HEK293 (cell line): ENCODE measurements around the gene DBH.

Source experiments
- CTCF ChIA-PET: fragments of 350-600 bp; formaldehyde crosslinking; extraction: SDS; loops from one replicate; lab custom pipeline; 2021; ENCODE audit warnings: antibody characterized with exemption; lab: Yijun Ruan, JAX
- POLR2A ChIA-PET: fragments of 300-600 bp; formaldehyde crosslinking; extraction: SDS; loops from one replicate; lab custom pipeline; 2020; ENCODE audit warnings: antibody characterized with exemption, inconsistent platforms; lab: Yijun Ruan, JAX
- H3K27ac ChIP-seq: fragments of 200-500 bp; sonication (Bioruptor generic); 2 replicates; pipeline ENCODE4 v1.5.1; 2014; ENCODE audit warnings: low read depth, low read length, control low read depth, inconsistent platforms; ENCODE audit errors: extremely low read depth
- H3K36me3 ChIP-seq, 2 experiments: fragments of 200-500 bp in 1 of 2; sonication (Bioruptor generic) in 1 of 2; 1 replicate in 1 of 2; 2 replicates in 1 of 2; pipeline ENCODE4 v1.5.1; 2014 to 2017; ENCODE audit warnings: inconsistent platforms in 2 of 2, low read length in 2 of 2; ENCODE audit not compliant: control insufficient read depth in 2 of 2, insufficient read depth in 1 of 2
- H3K4me1 ChIP-seq: fragments of 200-500 bp; sonication (Bioruptor generic); 2 replicates; pipeline ENCODE4 v1.5.1; 2014; ENCODE audit warnings: mild to moderate bottlenecking, low read length, inconsistent platforms; ENCODE audit not compliant: control insufficient read depth, insufficient read depth
- H3K4me3 ChIP-seq: 2 replicates; pipeline ENCODE4 v1.5.1; 2011; ENCODE audit warnings: low read depth, mild to moderate bottlenecking, control low read depth, low read length, moderate library complexity
- H3K9me3 ChIP-seq: fragments of 200-500 bp; sonication (Bioruptor generic); 2 replicates; pipeline ENCODE4 v1.5.1; 2014; ENCODE audit warnings: low read depth, low read length, inconsistent platforms; ENCODE audit not compliant: control insufficient read depth, insufficient read depth
- GLI2 ChIP-seq: fragments of 450-650 bp; formaldehyde crosslinking; IDR thresholded peaks from 2 replicates; pipeline ENCODE4; 2017; ENCODE audit warnings: missing biosample characterization, missing genetic modification characterization, low read depth, borderline replicate concordance
- KLF1 ChIP-seq: fragments of 450-650 bp; formaldehyde crosslinking; IDR thresholded peaks from 2 replicates; pipeline ENCODE4 v1.5.1; 2016; ENCODE audit warnings: missing biosample characterization, missing genetic modification characterization
- KLF10 ChIP-seq: fragments of 450-650 bp; IDR thresholded peaks from 2 replicates; pipeline ENCODE4 v1.5.1; 2018; ENCODE audit warnings: missing biosample characterization, mild to moderate bottlenecking, missing genetic modification characterization
- OVOL3 ChIP-seq: fragments of 450-650 bp; formaldehyde crosslinking; IDR thresholded peaks from 2 replicates; pipeline ENCODE4 v1.5.1; 2016; ENCODE audit warnings: missing biosample characterization, missing genetic modification characterization
- ZBTB1 ChIP-seq: fragments of 450-650 bp; formaldehyde crosslinking; IDR thresholded peaks from 2 replicates; pipeline ENCODE4 v1.5.1; 2016; ENCODE audit warnings: missing biosample characterization, missing genetic modification characterization
- ZBTB21 ChIP-seq: fragments of 450-650 bp; formaldehyde crosslinking; IDR thresholded peaks from 2 replicates; pipeline ENCODE4 v1.5.1; 2017; ENCODE audit warnings: missing biosample characterization, missing genetic modification characterization
- ZFP37 ChIP-seq: fragments of 450-650 bp; formaldehyde crosslinking; IDR thresholded peaks from 2 replicates; pipeline ENCODE4 v1.5.1; 2016; ENCODE audit warnings: missing biosample characterization, missing genetic modification characterization
- ZNF10 ChIP-seq: fragments of 450-650 bp; formaldehyde crosslinking; IDR thresholded peaks from 2 replicates; pipeline ENCODE4 v1.5.1; 2017; ENCODE audit warnings: missing biosample characterization, missing genetic modification characterization
- ZNF221 ChIP-seq: fragments of 450-650 bp; formaldehyde crosslinking; IDR thresholded peaks from 2 replicates; pipeline ENCODE4 v1.5.1; 2017; ENCODE audit warnings: missing biosample characterization, missing genetic modification characterization, borderline replicate concordance
- ZNF266 ChIP-seq: fragments of 450-650 bp; formaldehyde crosslinking; IDR thresholded peaks from 2 replicates; pipeline ENCODE4 v1.5.1; 2016; ENCODE audit warnings: missing biosample characterization, missing genetic modification characterization, low read depth
- ZNF341 ChIP-seq: fragments of 450-650 bp; formaldehyde crosslinking; IDR thresholded peaks from 2 replicates; pipeline ENCODE4; 2016; ENCODE audit warnings: low read depth, missing biosample characterization, missing genetic modification characterization
- ZNF354C ChIP-seq: fragments of 450-650 bp; formaldehyde crosslinking; IDR thresholded peaks from 2 replicates; pipeline ENCODE4 v1.5.1; 2016; ENCODE audit warnings: missing biosample characterization, missing genetic modification characterization, low read depth, borderline replicate concordance
- ZNF423 ChIP-seq: fragments of 450-650 bp; formaldehyde crosslinking; IDR thresholded peaks from 2 replicates; pipeline ENCODE4 v1.5.1; 2016; ENCODE audit warnings: missing biosample characterization, missing genetic modification characterization
- ZNF513 ChIP-seq: fragments of 450-650 bp; IDR thresholded peaks from 2 replicates; pipeline ENCODE4 v1.5.1; 2018; ENCODE audit warnings: missing biosample characterization, missing genetic modification characterization
- ZNF600 ChIP-seq: fragments of 450-650 bp; formaldehyde crosslinking; IDR thresholded peaks from 2 replicates; pipeline ENCODE4 v1.5.1; 2016; ENCODE audit warnings: missing biosample characterization, missing genetic modification characterization
- ZNF610 ChIP-seq: fragments of 450-650 bp; formaldehyde crosslinking; IDR thresholded peaks from 2 replicates; pipeline ENCODE4 v1.5.1; 2016; ENCODE audit warnings: missing biosample characterization, missing genetic modification characterization, borderline replicate concordance
- ZNF623 ChIP-seq: fragments of 450-650 bp; formaldehyde crosslinking; IDR thresholded peaks from 2 replicates; pipeline ENCODE4 v1.5.1; 2016; ENCODE audit warnings: missing biosample characterization, missing genetic modification characterization
- TF ChIP-seq, protein P1 (sequence below): fragments of 450-650 bp; formaldehyde crosslinking; conservative IDR thresholded peaks from 2 replicates; pipeline ENCODE4 v1.5.1; 2016; ENCODE audit warnings: low read depth, missing biosample characterization, missing genetic modification characterization
- TF ChIP-seq, protein P2 (sequence below): fragments of 450-650 bp; formaldehyde crosslinking; IDR thresholded peaks from 2 replicates; pipeline ENCODE4 v1.5.1; 2017; ENCODE audit warnings: missing biosample characterization, missing genetic modification characterization
- TF ChIP-seq, protein P3 (sequence below): fragments of 450-650 bp; formaldehyde crosslinking; IDR thresholded peaks from 2 replicates; pipeline ENCODE4 v1.5.1; 2017; ENCODE audit warnings: missing biosample characterization, missing genetic modification characterization
- TF ChIP-seq, protein P4 (sequence below): fragments of 450-650 bp; formaldehyde crosslinking; IDR thresholded peaks from 2 replicates; pipeline ENCODE4 v1.5.1; 2016; ENCODE audit warnings: missing biosample characterization, missing genetic modification characterization
- TF ChIP-seq, protein P5 (sequence below): fragments of 450-650 bp; formaldehyde crosslinking; IDR thresholded peaks from 2 replicates; pipeline ENCODE4 v1.5.1; 2016; ENCODE audit warnings: missing biosample characterization, missing genetic modification characterization

Gene DBH

GRCh38 chr9:133700819-133701320, 64.7 kb downstream of the DBH start:
- 0 out of 2 replicates have a peak, but pooled peaks have one; percentile 19 for TF ChIP-seq ZNF341 (tag by site-specific recombination)
- TF ChIP-seq, protein P1, sequence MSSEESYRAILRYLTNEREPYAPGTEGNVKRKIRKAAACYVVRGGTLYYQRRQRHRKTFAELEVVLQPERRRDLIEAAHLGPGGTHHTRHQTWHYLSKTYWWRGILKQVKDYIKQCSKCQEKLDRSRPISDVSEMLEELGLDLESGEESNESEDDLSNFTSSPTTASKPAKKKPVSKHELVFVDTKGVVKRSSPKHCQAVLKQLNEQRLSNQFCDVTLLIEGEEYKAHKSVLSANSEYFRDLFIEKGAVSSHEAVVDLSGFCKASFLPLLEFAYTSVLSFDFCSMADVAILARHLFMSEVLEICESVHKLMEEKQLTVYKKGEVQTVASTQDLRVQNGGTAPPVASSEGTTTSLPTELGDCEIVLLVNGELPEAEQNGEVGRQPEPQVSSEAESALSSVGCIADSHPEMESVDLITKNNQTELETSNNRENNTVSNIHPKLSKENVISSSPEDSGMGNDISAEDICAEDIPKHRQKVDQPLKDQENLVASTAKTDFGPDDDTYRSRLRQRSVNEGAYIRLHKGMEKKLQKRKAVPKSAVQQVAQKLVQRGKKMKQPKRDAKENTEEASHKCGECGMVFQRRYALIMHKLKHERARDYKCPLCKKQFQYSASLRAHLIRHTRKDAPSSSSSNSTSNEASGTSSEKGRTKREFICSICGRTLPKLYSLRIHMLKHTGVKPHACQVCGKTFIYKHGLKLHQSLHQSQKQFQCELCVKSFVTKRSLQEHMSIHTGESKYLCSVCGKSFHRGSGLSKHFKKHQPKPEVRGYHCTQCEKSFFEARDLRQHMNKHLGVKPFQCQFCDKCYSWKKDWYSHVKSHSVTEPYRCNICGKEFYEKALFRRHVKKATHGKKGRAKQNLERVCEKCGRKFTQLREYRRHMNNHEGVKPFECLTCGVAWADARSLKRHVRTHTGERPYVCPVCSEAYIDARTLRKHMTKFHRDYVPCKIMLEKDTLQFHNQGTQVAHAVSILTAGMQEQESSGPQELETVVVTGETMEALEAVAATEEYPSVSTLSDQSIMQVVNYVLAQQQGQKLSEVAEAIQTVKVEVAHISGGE, result no peak
- Histone ChIP-seq H3K9me3 (no peaks in the 10 kb centered on the region), H3K27ac (no peak overlapping the region), H3K36me3 (no peaks in the 10 kb centered on the region), H3K4me1 (no peaks in the 10 kb centered on the region), H3K4me3 (no peak overlapping the region)
- POLR2A ChIA-PET, result interaction anchor here (0.6 kb wide), 1 partner anchor 230 kb away, joined by 4 read pairs; no protein-coding TSS in a partner anchor
- CTCF ChIA-PET, result interaction anchor here (0.6 kb wide), 3 partner anchors 36 to 1865 kb away, joined by 3 read pairs; no protein-coding TSS in a partner anchor

DNA sequence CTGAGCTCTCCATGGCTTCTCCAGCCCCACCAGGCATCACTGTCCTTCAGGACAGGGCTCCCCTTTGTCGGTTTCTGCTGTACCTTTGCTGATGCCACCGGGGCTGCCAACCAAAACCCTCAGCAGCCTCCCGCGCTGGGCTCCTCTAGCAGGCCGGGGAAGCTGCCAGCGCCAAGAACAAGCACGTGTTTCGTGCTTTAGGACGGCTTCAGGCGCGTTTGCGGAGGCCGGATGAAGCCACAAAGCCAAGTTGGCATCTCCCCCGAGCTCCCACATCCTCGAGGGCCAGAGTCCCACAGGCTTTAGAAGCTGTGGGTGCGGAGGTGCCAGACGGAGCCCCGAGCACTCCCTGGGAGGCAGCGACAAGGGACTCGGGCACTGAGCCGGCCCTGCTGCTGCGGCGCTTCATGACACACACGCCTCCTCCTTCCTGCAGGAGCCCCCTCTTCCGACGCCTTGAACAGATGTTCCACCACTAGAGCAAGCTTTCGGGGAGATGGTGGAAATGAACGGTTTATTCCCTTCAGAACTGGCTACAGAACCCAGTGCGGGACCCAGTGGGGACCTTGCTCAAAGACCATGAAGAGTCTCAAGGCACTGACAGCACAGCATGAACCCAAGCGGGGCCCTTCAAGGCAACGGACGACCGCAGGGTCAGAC, 65.3 kb downstream of the DBH start:
- Histone ChIP-seq H3K4me1 (no peaks in the 10 kb centered on the region), H3K9me3 (no peaks in the 10 kb centered on the region), H3K27ac (no peak overlapping the region), H3K36me3 (no peaks in the 10 kb centered on the region)
- CTCF ChIA-PET, result interaction anchor here (0.6 kb wide), 2 partner anchors 475 to 1864 kb away, joined by 3 read pairs; no protein-coding TSS in a partner anchor
- TF ChIP-seq KLF10 (tag by site-specific recombination) (no peak), ZFP37 (tag by site-specific recombination) (no peak), ZNF513 (tag by site-specific recombination) (no peak), ZNF423 (tag by site-specific recombination) (no peak), ZNF10 (tag by site-specific recombination) (no peak), ZBTB21 (tag by site-specific recombination) (no peak), ZNF354C (tag by site-specific recombination) (no peak), ZNF221 (tag by site-specific recombination) (no peak), ZNF600 (tag by site-specific recombination) (no peak), ZBTB1 (no peak), OVOL3 (tag by site-specific recombination) (no peak), GLI2 (tag by site-specific recombination) (no peak), ZNF266 (no peak), ZNF610 (tag by site-specific recombination) (no peak), KLF1 (tag by site-specific recombination) (no peak), ZNF623 (tag by site-specific recombination) (no peak)
- TF ChIP-seq, protein P2, sequence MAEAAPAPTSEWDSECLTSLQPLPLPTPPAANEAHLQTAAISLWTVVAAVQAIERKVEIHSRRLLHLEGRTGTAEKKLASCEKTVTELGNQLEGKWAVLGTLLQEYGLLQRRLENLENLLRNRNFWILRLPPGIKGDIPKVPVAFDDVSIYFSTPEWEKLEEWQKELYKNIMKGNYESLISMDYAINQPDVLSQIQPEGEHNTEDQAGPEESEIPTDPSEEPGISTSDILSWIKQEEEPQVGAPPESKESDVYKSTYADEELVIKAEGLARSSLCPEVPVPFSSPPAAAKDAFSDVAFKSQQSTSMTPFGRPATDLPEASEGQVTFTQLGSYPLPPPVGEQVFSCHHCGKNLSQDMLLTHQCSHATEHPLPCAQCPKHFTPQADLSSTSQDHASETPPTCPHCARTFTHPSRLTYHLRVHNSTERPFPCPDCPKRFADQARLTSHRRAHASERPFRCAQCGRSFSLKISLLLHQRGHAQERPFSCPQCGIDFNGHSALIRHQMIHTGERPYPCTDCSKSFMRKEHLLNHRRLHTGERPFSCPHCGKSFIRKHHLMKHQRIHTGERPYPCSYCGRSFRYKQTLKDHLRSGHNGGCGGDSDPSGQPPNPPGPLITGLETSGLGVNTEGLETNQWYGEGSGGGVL, result no peak
- TF ChIP-seq, protein P3, sequence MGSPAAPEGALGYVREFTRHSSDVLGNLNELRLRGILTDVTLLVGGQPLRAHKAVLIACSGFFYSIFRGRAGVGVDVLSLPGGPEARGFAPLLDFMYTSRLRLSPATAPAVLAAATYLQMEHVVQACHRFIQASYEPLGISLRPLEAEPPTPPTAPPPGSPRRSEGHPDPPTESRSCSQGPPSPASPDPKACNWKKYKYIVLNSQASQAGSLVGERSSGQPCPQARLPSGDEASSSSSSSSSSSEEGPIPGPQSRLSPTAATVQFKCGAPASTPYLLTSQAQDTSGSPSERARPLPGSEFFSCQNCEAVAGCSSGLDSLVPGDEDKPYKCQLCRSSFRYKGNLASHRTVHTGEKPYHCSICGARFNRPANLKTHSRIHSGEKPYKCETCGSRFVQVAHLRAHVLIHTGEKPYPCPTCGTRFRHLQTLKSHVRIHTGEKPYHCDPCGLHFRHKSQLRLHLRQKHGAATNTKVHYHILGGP (tag by site-specific recombination), result no peak
- TF ChIP-seq, protein P4, sequence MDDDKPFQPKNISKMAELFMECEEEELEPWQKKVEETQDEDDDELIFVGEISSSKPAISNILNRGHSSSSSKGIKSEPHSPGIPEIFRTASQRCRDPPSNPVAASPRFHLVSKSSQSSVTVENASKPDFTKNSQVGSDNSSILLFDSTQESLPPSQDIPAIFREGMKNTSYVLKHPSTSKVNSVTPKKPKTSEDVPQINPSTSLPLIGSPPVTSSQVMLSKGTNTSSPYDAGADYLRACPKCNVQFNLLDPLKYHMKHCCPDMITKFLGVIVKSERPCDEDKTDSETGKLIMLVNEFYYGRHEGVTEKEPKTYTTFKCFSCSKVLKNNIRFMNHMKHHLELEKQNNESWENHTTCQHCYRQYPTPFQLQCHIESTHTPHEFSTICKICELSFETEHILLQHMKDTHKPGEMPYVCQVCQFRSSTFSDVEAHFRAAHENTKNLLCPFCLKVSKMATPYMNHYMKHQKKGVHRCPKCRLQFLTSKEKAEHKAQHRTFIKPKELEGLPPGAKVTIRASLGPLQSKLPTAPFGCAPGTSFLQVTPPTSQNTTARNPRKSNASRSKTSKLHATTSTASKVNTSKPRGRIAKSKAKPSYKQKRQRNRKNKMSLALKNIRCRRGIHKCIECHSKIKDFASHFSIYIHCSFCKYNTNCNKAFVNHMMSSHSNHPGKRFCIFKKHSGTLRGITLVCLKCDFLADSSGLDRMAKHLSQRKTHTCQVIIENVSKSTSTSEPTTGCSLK (tag by site-specific recombination), result no peak
- TF ChIP-seq, protein P5, sequence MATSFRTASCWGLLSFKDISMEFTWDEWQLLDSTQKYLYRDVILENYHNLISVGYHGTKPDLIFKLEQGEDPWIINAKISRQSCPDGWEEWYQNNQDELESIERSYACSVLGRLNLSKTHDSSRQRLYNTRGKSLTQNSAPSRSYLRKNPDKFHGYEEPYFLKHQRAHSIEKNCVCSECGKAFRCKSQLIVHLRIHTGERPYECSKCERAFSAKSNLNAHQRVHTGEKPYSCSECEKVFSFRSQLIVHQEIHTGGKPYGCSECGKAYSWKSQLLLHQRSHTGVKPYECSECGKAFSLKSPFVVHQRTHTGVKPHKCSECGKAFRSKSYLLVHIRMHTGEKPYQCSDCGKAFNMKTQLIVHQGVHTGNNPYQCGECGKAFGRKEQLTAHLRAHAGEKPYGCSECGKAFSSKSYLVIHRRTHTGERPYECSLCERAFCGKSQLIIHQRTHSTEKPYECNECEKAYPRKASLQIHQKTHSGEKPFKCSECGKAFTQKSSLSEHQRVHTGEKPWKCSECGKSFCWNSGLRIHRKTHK, result no peak
- TF ChIP-seq, all 188 proteins: peak for 0
- POLR2A ChIA-PET, result no interaction called here
- H3K4me3 ChIP-seq, result no peak overlapping the region
